ENCODE measurements around the gene PRDM10. TPM values are rescaled to one million over a fixed set of nuclear protein-coding genes. Genes with fewer than 3 reads are reported as not detected.
"Not testable (repeated sequence)": the region's sequence is repeated elsewhere in the genome, so short reads cannot be mapped to it uniquely, and the experiment has no call there.

Gene PRDM10
- total RNA-seq, 2 experiments from 2014 or later: 12.9 to 15.2 TPM

DNA sequence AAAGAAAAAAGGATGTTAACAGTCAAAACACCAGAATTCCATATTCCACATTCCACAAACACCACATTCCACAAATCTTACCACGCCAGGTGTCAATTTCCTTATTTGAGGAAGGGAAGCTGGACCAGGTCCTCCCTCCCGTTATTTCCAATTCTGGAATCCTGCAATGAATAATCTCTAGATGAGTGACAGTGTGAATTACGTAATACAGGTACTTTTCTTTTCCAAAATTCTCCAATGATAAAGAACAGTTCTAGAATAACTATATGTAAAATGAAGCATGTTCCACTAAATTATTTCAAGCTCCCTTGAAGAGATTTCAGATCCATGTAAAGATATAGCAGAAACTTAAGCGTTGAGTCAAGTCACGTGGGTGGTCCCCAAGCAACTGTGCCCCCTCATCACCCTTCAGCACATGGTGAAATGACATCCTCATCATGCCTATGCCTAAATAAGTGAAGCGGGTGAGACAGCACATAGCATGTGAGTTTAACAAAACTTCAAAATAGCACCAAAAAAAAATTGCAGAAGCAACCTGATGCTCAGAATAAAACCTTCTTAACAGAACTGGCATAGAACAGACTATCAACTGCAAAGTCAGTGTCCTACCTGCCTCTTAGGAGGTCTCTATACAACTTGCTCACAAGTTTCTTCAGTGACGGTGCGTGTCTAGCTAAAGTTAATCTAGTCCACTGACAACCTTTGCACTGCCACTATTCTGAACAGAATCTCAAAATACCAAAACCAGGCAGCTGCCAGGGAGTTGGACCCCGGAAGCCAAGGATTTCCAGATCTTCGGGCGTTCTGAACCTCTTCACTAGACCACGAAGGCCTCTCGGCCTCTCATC, 108.1 kb downstream of the PRDM10 start:
- H3K36me3 Mint-ChIP-seq (ENCODE audit: low read depth): peaks cover 34% of the 10 kb centered on the region
- no peak for DNase-seq
- H3K9me3 Mint-ChIP-seq: no peaks in the 10 kb centered on the region
- POLR2A ChIA-PET: no interaction called here
- peaks cover 47% of the 10 kb centered on the region for H3K4me1 Mint-ChIP-seq
- peaks cover 2% of the 10 kb centered on the region for H3K27me3 Mint-ChIP-seq
- H3K27ac Mint-ChIP-seq: peak overlapping the region; percentile 90
- H3K4me3 Mint-ChIP-seq: peak overlapping the region; percentile 91
- CTCF ChIA-PET: interaction anchor here (1.3 kb wide), 1 partner anchor 20 kb away, joined by 4 read pairs; no protein-coding TSS in a partner anchor

GRCh38 chr11:129888451-129888850, 114.2 kb downstream of the PRDM10 start:
- Mint-ChIP-seq H3K4me3 (no peak overlapping the region), H3K27me3 (no peaks in the 10 kb centered on the region), H3K9me3 (no peaks in the 10 kb centered on the region), H3K27ac (peak overlapping the region; percentile 82), H3K4me1 (peaks cover 46% of the 10 kb centered on the region), H3K36me3 (ENCODE audit: low read depth) (peaks cover 75% of the 10 kb centered on the region)
- DNase-seq: peak; percentile 61
- ChIA-PET POLR2A (no interaction called here), CTCF (interaction anchor here (0.6 to 1.5 kb wide), 4 partner anchors 11 to 244 kb away, joined by 3 read pairs; no protein-coding TSS in a partner anchor)

DNA sequence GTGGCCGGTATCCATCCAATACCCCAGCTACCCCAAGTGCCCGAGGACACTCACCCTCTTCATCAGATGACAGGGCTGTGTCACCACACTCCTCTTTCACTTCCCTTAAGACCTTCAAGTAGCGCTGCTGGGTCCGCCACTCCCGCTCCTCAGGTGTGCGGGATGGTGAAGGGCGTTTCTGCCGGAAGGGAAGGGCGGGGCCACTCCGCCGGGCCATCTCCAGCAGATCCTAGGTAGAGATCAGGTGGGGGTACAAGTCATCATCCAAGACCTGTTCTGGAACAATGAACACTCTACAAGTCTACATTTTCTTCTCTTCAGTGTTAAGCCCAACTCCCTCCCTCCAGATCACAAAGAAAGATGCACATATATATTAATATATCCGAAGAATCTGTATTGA, 117.3 kb downstream of the PRDM10 start:
- H3K36me3 Mint-ChIP-seq (ENCODE audit: low read depth): peaks cover 85% of the 10 kb centered on the region
- no peak overlapping the region for H3K27ac Mint-ChIP-seq
- no peak overlapping the region for H3K4me3 Mint-ChIP-seq
- no peaks in the 10 kb centered on the region for H3K9me3 Mint-ChIP-seq
- no peaks in the 10 kb centered on the region for H3K27me3 Mint-ChIP-seq
- CTCF ChIA-PET: interaction anchor here (0.6 kb wide), 1 partner anchor 51 kb away, joined by 3 read pairs; no protein-coding TSS in a partner anchor
- POLR2A ChIA-PET: no interaction called here
- H3K4me1 Mint-ChIP-seq: peaks cover 28% of the 10 kb centered on the region
- DNase-seq: no peak

- POLR2A ChIA-PET: no interaction called here
- H3K4me1 Mint-ChIP-seq: peaks cover 24% of the 10 kb centered on the region
- peaks cover 81% of the 10 kb centered on the region for H3K36me3 Mint-ChIP-seq (ENCODE audit: low read depth)
- DNase-seq: no peak
- H3K9me3 Mint-ChIP-seq: no peaks in the 10 kb centered on the region
- H3K4me3 Mint-ChIP-seq: no peak overlapping the region
- CTCF ChIA-PET: interaction anchor here (0.6 kb wide), 1 partner anchor 399 kb away, joined by 5 read pairs; no protein-coding TSS in a partner anchor
- no peaks in the 10 kb centered on the region for H3K27me3 Mint-ChIP-seq
- no peak overlapping the region for H3K27ac Mint-ChIP-seq
Observed at GRCh38 chr11:129884581-129884980, 118.1 kb downstream of the PRDM10 start.

DNA sequence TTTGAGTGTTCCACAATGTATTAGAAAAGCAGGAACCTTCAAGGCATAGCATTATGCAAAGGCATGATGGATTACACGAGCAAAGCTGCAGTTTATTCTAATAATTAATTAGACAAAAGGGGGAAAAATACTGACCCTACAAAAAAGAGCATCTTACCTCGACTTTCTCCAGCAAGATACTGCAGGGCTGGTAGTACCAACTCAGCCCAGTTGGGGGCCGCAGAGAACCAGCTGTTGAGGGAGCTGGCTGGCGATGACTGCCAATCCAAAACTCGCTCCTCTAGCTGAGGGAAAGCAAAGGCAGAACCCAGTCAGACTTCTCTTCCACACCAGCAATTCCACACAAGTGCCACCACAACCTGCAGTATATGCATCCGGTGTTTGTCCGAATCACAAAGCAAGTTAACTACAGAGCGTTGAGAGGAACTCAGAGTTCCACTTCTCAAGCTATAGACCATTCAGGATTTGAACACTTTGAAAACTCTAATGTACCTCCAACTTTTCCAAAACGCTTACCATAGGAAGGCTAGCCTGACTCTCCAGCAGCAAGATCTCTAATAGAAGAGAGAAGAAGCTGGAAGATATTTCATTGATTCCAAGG, 121.0 kb downstream of the PRDM10 start:
- Mint-ChIP-seq H3K27ac (no peak overlapping the region), H3K4me3 (no peak overlapping the region), H3K4me1 (no peaks in the 10 kb centered on the region), H3K27me3 (no peaks in the 10 kb centered on the region), H3K9me3 (no peaks in the 10 kb centered on the region), H3K36me3 (ENCODE audit: low read depth) (peaks cover 78% of the 10 kb centered on the region)
- ChIA-PET CTCF (interaction anchor here (0.9 to 1.8 kb wide), 3 partner anchors 10 to 31 kb away, joined by 4 to 5 read pairs (median 4); no protein-coding TSS in a partner anchor), POLR2A (no interaction called here)
- DNase-seq: peak; percentile 59

DNA sequence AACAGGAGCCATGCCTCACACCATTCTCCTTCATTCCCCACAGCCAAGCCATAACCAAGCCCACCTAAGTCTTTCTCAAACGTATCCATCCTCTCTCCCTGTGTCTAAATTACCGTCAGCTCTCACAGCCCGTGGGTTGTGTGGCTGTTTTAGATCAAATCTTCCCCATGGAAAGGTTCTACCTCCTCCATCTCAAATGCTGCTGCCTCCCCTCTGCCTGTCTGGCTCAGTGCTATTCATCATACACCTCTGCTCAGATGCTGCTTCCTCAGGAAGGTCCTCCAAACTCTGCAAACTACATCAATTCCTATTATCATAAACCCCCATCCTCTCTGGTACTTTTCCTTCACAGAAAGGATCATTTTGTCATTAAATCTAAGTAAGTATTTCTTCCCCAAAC, 122.3 kb downstream of the PRDM10 start:
- no peaks in the 10 kb centered on the region for H3K9me3 Mint-ChIP-seq
- H3K36me3 Mint-ChIP-seq (ENCODE audit: low read depth): peaks cover 73% of the 10 kb centered on the region
- H3K27me3 Mint-ChIP-seq: no peaks in the 10 kb centered on the region
- CTCF ChIA-PET: no interaction called here
- no peak overlapping the region for H3K4me3 Mint-ChIP-seq
- no peak overlapping the region for H3K27ac Mint-ChIP-seq
- DNase-seq: no peak
- POLR2A ChIA-PET: no interaction called here
- H3K4me1 Mint-ChIP-seq: no peaks in the 10 kb centered on the region

- POLR2A ChIA-PET: no interaction called here
Observed at GRCh38 chr11:129871914-129872313, 130.7 kb downstream of the PRDM10 start.

GRCh38 chr11:129868626-129869025, 134.0 kb downstream of the PRDM10 start:
- H3K36me3 Mint-ChIP-seq (ENCODE audit: low read depth): peaks cover 79% of the 10 kb centered on the region
- H3K4me1 Mint-ChIP-seq: peaks cover 17% of the 10 kb centered on the region
- H3K27me3 Mint-ChIP-seq, H3K4me3 Mint-ChIP-seq, H3K9me3 Mint-ChIP-seq, CTCF ChIA-PET, POLR2A ChIA-PET, DNase-seq, H3K27ac Mint-ChIP-seq: not testable (repeated sequence)

More at GRCh38 chr11:129871914-129872313, 130.7 kb downstream of the PRDM10 start:
- Mint-ChIP-seq H3K9me3 (no peaks in the 10 kb centered on the region), H3K27me3 (no peaks in the 10 kb centered on the region), H3K4me1 (peaks cover 5% of the 10 kb centered on the region), H3K36me3 (ENCODE audit: low read depth) (peaks cover 66% of the 10 kb centered on the region), H3K4me3 (no peak overlapping the region), H3K27ac (no peak overlapping the region)
- DNase-seq: no peak
- CTCF ChIA-PET: interaction anchor here (0.7 to 1.0 kb wide), 2 partner anchors 10 to 16 kb away, joined by 3 to 5 read pairs; no protein-coding TSS in a partner anchor

DNA sequence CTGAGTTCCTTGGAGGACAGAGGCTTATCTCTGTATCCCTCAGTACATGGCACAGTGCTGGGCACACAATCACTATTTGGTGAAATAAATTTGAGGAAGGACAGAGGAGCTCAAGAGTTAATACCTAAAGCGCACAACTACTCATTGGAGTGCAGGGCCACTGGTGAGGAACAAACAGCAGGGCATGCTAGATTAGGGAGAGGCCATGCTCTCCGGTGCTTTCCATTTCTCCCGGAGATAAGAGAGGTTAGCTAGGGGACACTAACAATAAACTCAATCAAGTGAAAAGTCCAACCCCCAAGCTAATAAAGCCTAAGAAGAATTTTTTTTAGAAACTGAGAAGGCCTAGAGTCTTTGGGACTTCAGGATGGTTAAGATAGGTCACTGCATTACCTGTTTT, 136.3 kb downstream of the PRDM10 start:
- H3K27ac Mint-ChIP-seq: peak overlapping the region; percentile 4
- no peak for DNase-seq
- ChIA-PET POLR2A (no interaction called here), CTCF (interaction anchor here (5.2 kb wide), 1 partner anchor 8 kb away, joined by 13 read pairs; no protein-coding TSS in a partner anchor)
- H3K4me1 Mint-ChIP-seq: peaks cover 29% of the 10 kb centered on the region
- H3K36me3 Mint-ChIP-seq (ENCODE audit: low read depth): peaks cover 78% of the 10 kb centered on the region
- no peaks in the 10 kb centered on the region for H3K27me3 Mint-ChIP-seq
- no peaks in the 10 kb centered on the region for H3K9me3 Mint-ChIP-seq
- no peak overlapping the region for H3K4me3 Mint-ChIP-seq

GRCh38 chr11:129865701-129866100, 136.9 kb downstream of the PRDM10 start:
- POLR2A ChIA-PET: no interaction called here
- peak overlapping the region; percentile 4 for H3K27ac Mint-ChIP-seq
- no peaks in the 10 kb centered on the region for H3K9me3 Mint-ChIP-seq
- CTCF ChIA-PET: interaction anchor here (2.8 to 5.2 kb wide), 2 partner anchors 8 to 12 kb away, joined by 12 to 13 read pairs; no protein-coding TSS in a partner anchor
- H3K27me3 Mint-ChIP-seq: no peaks in the 10 kb centered on the region
- H3K4me3 Mint-ChIP-seq: no peak overlapping the region
- H3K36me3 Mint-ChIP-seq (ENCODE audit: low read depth): peaks cover 79% of the 10 kb centered on the region
- H3K4me1 Mint-ChIP-seq: peaks cover 35% of the 10 kb centered on the region
- DNase-seq: peak; percentile 17

GRCh38 chr11:129864811-129865210, 137.8 kb downstream of the PRDM10 start:
- Mint-ChIP-seq H3K9me3 (no peaks in the 10 kb centered on the region), H3K36me3 (ENCODE audit: low read depth) (peaks cover 79% of the 10 kb centered on the region), H3K27me3 (no peaks in the 10 kb centered on the region), H3K4me3 (no peak overlapping the region), H3K4me1 (peaks cover 41% of the 10 kb centered on the region), H3K27ac (no peak overlapping the region)
- CTCF ChIA-PET: interaction anchor here (2.8 to 5.2 kb wide), 2 partner anchors 9 to 11 kb away, joined by 12 to 13 read pairs; no protein-coding TSS in a partner anchor
- DNase-seq: no peak
- POLR2A ChIA-PET: no interaction called here

GRCh38 chr11:129861702-129862522, 140.7 kb downstream of the PRDM10 start:
- Mint-ChIP-seq H3K9me3 (no peaks in the 10 kb centered on the region), H3K27me3 (no peaks in the 10 kb centered on the region), H3K4me1 (peaks cover 57% of the 10 kb centered on the region), H3K36me3 (ENCODE audit: low read depth) (peaks cover 77% of the 10 kb centered on the region), H3K4me3 (no peak overlapping the region), H3K27ac (peak overlapping the region; percentile 92)
- ChIA-PET POLR2A (no interaction called here), CTCF (interaction anchor here (0.7 to 5.2 kb wide), 2 partner anchors 12 to 402 kb away, joined by 3 to 13 read pairs; no protein-coding TSS in a partner anchor)
- DNase-seq: no peak

Data from activated CD4-positive, alpha-beta T cell treated with anti-CD3 and anti-CD28 coated beads, Interleukin-2, amount 10 ng/mL, durations not matched to agents 7 days and 5 days (primary cell).